Karpas-422 (cell line): ENCODE results near the gene BET1. TPM values are rescaled to one million over a fixed set of nuclear protein-coding genes. Genes with fewer than 3 reads are reported as not detected.

ENCODE experiments used
- DNase-seq: peaks from one replicate; pipeline ENCODE4 v3.0.0-alpha.2; 2015
- H2AFZ ChIP-seq: fragments of 200-600 bp; sonication (generic); 2 replicates; pipeline ENCODE4 v1.6.1; 2014; ENCODE audit warnings: antibody characterized with exemption, low read length, mixed read lengths
- H3K27ac ChIP-seq: fragments of 200-600 bp; sonication (generic); 2 replicates; pipeline ENCODE4 v1.5.1; 2014; ENCODE audit warnings: mild to moderate bottlenecking, low read length, moderate library complexity
- H3K27me3 ChIP-seq: fragments of 200-600 bp; sonication (generic); 2 replicates; pipeline ENCODE4 v1.6.1; 2014; ENCODE audit warnings: low read length, mixed read lengths
- H3K36me3 ChIP-seq: fragments of 200-600 bp; sonication (generic); 2 replicates; pipeline ENCODE4 v1.6.1; 2014; ENCODE audit warnings: low read length, mixed read lengths; ENCODE audit not compliant: insufficient read depth
- H3K4me1 ChIP-seq: fragments of 200-600 bp; sonication (generic); 2 replicates; pipeline ENCODE4 v1.6.1; 2014; ENCODE audit warnings: mild to moderate bottlenecking, low read length, mixed read lengths
- H3K4me2 ChIP-seq: fragments of 200-600 bp; sonication (generic); 2 replicates; pipeline ENCODE4 v1.6.1; 2014; ENCODE audit warnings: low read length, low read depth, mild to moderate bottlenecking; ENCODE audit not compliant: poor library complexity, severe bottlenecking
- H3K4me3 ChIP-seq: fragments of 200-600 bp; sonication (generic); 2 replicates; pipeline ENCODE4 v1.5.1; 2014; ENCODE audit warnings: mild to moderate bottlenecking, antibody characterized with exemption, low read length, mixed read lengths
- H3K79me2 ChIP-seq: fragments of 200-600 bp; sonication (generic); 2 replicates; pipeline ENCODE4 v1.6.1; 2014; ENCODE audit warnings: mild to moderate bottlenecking, low read length, mixed read lengths
- H3K9ac ChIP-seq: fragments of 200-600 bp; sonication (generic); 2 replicates; pipeline ENCODE4 v1.6.0; 2014; ENCODE audit warnings: low read length
- H3K9me2 ChIP-seq: fragments of 200-600 bp; sonication (generic), shearing (Covaris generic); replicated peaks from 2 replicates; pipeline ENCODE4 v1.6.0; 2014; ENCODE audit warnings: mild to moderate bottlenecking, low read length, moderate library complexity; ENCODE audit not compliant: insufficient read depth
- H3K9me3 ChIP-seq: fragments of 300-700, 200-600 bp; sonication (generic); 2 replicates; pipeline ENCODE4 v1.6.1; 2014; ENCODE audit warnings: low read length, mixed read lengths
- H4K20me1 ChIP-seq: fragments of 200-600 bp; sonication (generic); 2 replicates; pipeline ENCODE4 v1.6.1; 2014; ENCODE audit warnings: mild to moderate bottlenecking, antibody characterized with exemption, low read length, low read depth; ENCODE audit not compliant: insufficient read depth
- total RNA-seq: library from RNA; depleted of rRNA; stranded (reverse); fragments of >200 nt; shearing (Covaris generic); gene quantifications from 2 replicates; pipeline ENCODE4 v1.2.3, GENCODE V29; 2014; ENCODE audit warnings: low replicate concordance; rRNA removed

Gene BET1
- 16.8 and 28.0 TPM in 2 replicates for total RNA-seq

- Histone ChIP-seq H3K4me3 (peak within 1 kb of the TSS; percentile 95), H3K27me3 (no peaks in the 10 kb centered on the region), H3K36me3 (no peaks in the 10 kb centered on the region), H4K20me1 (no peaks in the 10 kb centered on the region), H2AFZ (peak within 1 kb of the TSS; percentile 92), H3K27ac (no peak within 1 kb of the TSS), H3K9ac (peak within 1 kb of the TSS; percentile 89), H3K4me1 (peaks cover 20% of the 10 kb centered on the region), H3K4me2 (peak within 1 kb of the TSS; percentile 84), H3K9me3 (no peaks in the 10 kb centered on the region), H3K9me2 (no peaks in the 10 kb centered on the region), H3K79me2 (peaks cover 43% of the 10 kb centered on the region)
- peak; percentile 98 for DNase-seq
Measured at GRCh38 chr7:94004024-94004951, at the start of gene BET1. Gene BET1 (minus strand): TSS chr7:94004355. CDS start chr7:94004216, 139 bp downstream.

GRCh38 chr7:94053532-94053931, 49.4 kb upstream of the BET1 start:
- no peaks in the 10 kb centered on the region for H3K9me2 ChIP-seq
- H3K4me2 ChIP-seq, result no peak overlapping the region
- H2AFZ ChIP-seq, result no peak overlapping the region
- no peaks in the 10 kb centered on the region for H3K79me2 ChIP-seq
- H3K9ac ChIP-seq, result no peak overlapping the region
- no peak for DNase-seq
- H3K36me3 ChIP-seq, result no peaks in the 10 kb centered on the region
- H3K27ac ChIP-seq, result no peak overlapping the region
- H3K9me3 ChIP-seq, result no peaks in the 10 kb centered on the region
- H3K4me3 ChIP-seq, result no peak overlapping the region
- peaks cover 23% of the 10 kb centered on the region for H3K4me1 ChIP-seq
- H3K27me3 ChIP-seq, result no peaks in the 10 kb centered on the region
- H4K20me1 ChIP-seq, result no peaks in the 10 kb centered on the region

GRCh38 chr7:94052398-94053180, 48.4 kb upstream of the BET1 start:
- Histone ChIP-seq H3K9me2 (no peaks in the 10 kb centered on the region), H3K4me3 (no peak overlapping the region), H3K9ac (no peak overlapping the region), H3K36me3 (no peaks in the 10 kb centered on the region), H3K27ac (no peak overlapping the region), H3K27me3 (no peaks in the 10 kb centered on the region), H4K20me1 (no peaks in the 10 kb centered on the region), H3K4me1 (peaks cover 23% of the 10 kb centered on the region), H3K9me3 (no peaks in the 10 kb centered on the region), H2AFZ (no peak overlapping the region), H3K4me2 (peak overlapping the region; percentile 7), H3K79me2 (no peaks in the 10 kb centered on the region)
- DNase-seq, result no peak

GRCh38 chr7:94050046-94050445, 45.9 kb upstream of the BET1 start:
- 0 out of 2 replicates have a peak overlapping the region, but pooled peaks have one; percentile 18 for H2AFZ ChIP-seq
- no peaks in the 10 kb centered on the region for H4K20me1 ChIP-seq
- H3K79me2 ChIP-seq, result no peaks in the 10 kb centered on the region
- no peak overlapping the region for H3K27ac ChIP-seq
- H3K4me3 ChIP-seq, result no peak overlapping the region
- no peaks in the 10 kb centered on the region for H3K9me3 ChIP-seq
- peak; percentile 78 for DNase-seq
- no peaks in the 10 kb centered on the region for H3K9me2 ChIP-seq
- peaks cover 23% of the 10 kb centered on the region for H3K4me1 ChIP-seq
- no peak overlapping the region for H3K9ac ChIP-seq
- no peaks in the 10 kb centered on the region for H3K36me3 ChIP-seq
- no peaks in the 10 kb centered on the region for H3K27me3 ChIP-seq
- peak overlapping the region; percentile 44 for H3K4me2 ChIP-seq

GRCh38 chr7:94049615-94050014, 45.5 kb upstream of the BET1 start:
- no peaks in the 10 kb centered on the region for H3K9me3 ChIP-seq
- H3K9ac ChIP-seq, result no peak overlapping the region
- H3K4me2 ChIP-seq, result peak overlapping the region; percentile 44
- no peak for DNase-seq
- H2AFZ ChIP-seq, result no peak overlapping the region
- no peaks in the 10 kb centered on the region for H4K20me1 ChIP-seq
- peaks cover 23% of the 10 kb centered on the region for H3K4me1 ChIP-seq
- no peak overlapping the region for H3K27ac ChIP-seq
- H3K36me3 ChIP-seq, result no peaks in the 10 kb centered on the region
- H3K4me3 ChIP-seq, result no peak overlapping the region
- H3K79me2 ChIP-seq, result no peaks in the 10 kb centered on the region
- no peaks in the 10 kb centered on the region for H3K27me3 ChIP-seq
- no peaks in the 10 kb centered on the region for H3K9me2 ChIP-seq

- no peaks in the 10 kb centered on the region for H3K36me3 ChIP-seq
- no peaks in the 10 kb centered on the region for H3K9me2 ChIP-seq
- DNase-seq, result no peak
- H3K27ac ChIP-seq, result no peak overlapping the region
- H3K4me3 ChIP-seq, result no peak overlapping the region
- peaks cover 23% of the 10 kb centered on the region for H3K4me1 ChIP-seq
- no peak overlapping the region for H3K9ac ChIP-seq
- no peak overlapping the region for H2AFZ ChIP-seq
- no peaks in the 10 kb centered on the region for H3K79me2 ChIP-seq
- H3K27me3 ChIP-seq, result no peaks in the 10 kb centered on the region
- H4K20me1 ChIP-seq, result no peaks in the 10 kb centered on the region
- no peak overlapping the region for H3K4me2 ChIP-seq
- H3K9me3 ChIP-seq, result no peaks in the 10 kb centered on the region
Measured at GRCh38 chr7:94048755-94049154, 44.6 kb upstream of the BET1 start.

GRCh38 chr7:94047956-94048355, 43.8 kb upstream of the BET1 start:
- Histone ChIP-seq H3K27ac (no peak overlapping the region), H4K20me1 (no peaks in the 10 kb centered on the region), H3K36me3 (no peaks in the 10 kb centered on the region), H3K4me3 (no peak overlapping the region), H3K27me3 (no peaks in the 10 kb centered on the region), H3K4me1 (peaks cover 23% of the 10 kb centered on the region), H3K9me3 (no peaks in the 10 kb centered on the region), H3K4me2 (no peak overlapping the region), H3K79me2 (no peaks in the 10 kb centered on the region), H2AFZ (no peak overlapping the region), H3K9ac (no peak overlapping the region), H3K9me2 (no peaks in the 10 kb centered on the region)
- no peak for DNase-seq

- H3K4me2 ChIP-seq, result no peak overlapping the region
- no peak overlapping the region for H2AFZ ChIP-seq
- H3K9me2 ChIP-seq, result no peaks in the 10 kb centered on the region
Measured at GRCh38 chr7:94045581-94045980, 41.4 kb upstream of the BET1 start.

More at GRCh38 chr7:94045581-94045980, 41.4 kb upstream of the BET1 start:
- H3K36me3 ChIP-seq, result no peaks in the 10 kb centered on the region
- no peaks in the 10 kb centered on the region for H3K79me2 ChIP-seq
- no peak overlapping the region for H3K9ac ChIP-seq
- no peaks in the 10 kb centered on the region for H3K9me3 ChIP-seq
- no peak overlapping the region for H3K4me3 ChIP-seq
- no peaks in the 10 kb centered on the region for H3K27me3 ChIP-seq
- DNase-seq, result no peak
- H4K20me1 ChIP-seq, result no peaks in the 10 kb centered on the region
- H3K4me1 ChIP-seq, result peaks cover 11% of the 10 kb centered on the region
- no peak overlapping the region for H3K27ac ChIP-seq
